Lung (tissue), 12 donors: ENCODE data around the gene ADAM22. TPM values are rescaled to one million over a fixed set of nuclear protein-coding genes. Genes with fewer than 3 reads are reported as not detected.

ENCODE experiments used
- ATAC-seq: fragments of 200-7000 bp; cut with Tn5 transposase; one replicate; pipeline ENCODE4 v1.9.1; 2020; ENCODE audit warnings: moderate number of reproducible peaks; ENCODE audit not compliant: insufficient read depth, low FRiP score
- DNase-seq, 3 donors: peaks; one replicate each; pipeline ENCODE4 v3.0.0-alpha.2; 2013 to 2017
- H3K27ac ChIP-seq, 2 donors: one replicate each; pipeline ENCODE4 v1.5.1; 2013; ENCODE audit warnings: mild to moderate bottlenecking in 2 of 2, moderate library complexity in 2 of 2, control low read depth in 1 of 2, inconsistent platforms in 1 of 2, low read depth in 1 of 2, low read length in 1 of 2
- H3K27me3 ChIP-seq, 3 donors: one replicate each; pipeline ENCODE4 v1.5.1; 2013; ENCODE audit warnings: low read length in 2 of 3; ENCODE audit not compliant: control insufficient read depth in 3 of 3, insufficient read depth in 3 of 3
- H3K36me3 ChIP-seq, 4 donors: one replicate each; pipeline ENCODE4 v1.5.1; 2013; ENCODE audit warnings: low read length in 4 of 4, mild to moderate bottlenecking in 1 of 4, moderate library complexity in 1 of 4; ENCODE audit not compliant: control insufficient read depth in 4 of 4, insufficient read depth in 4 of 4
- H3K4me1 ChIP-seq, 5 donors: one replicate each; pipeline ENCODE4 v1.5.1; 2013; ENCODE audit warnings: low read length in 5 of 5, mild to moderate bottlenecking in 2 of 5, moderate library complexity in 1 of 5; ENCODE audit not compliant: control insufficient read depth in 5 of 5, insufficient read depth in 5 of 5
- H3K4me3 ChIP-seq: one replicate; pipeline ENCODE4 v1.5.1; 2013; ENCODE audit warnings: mild to moderate bottlenecking, control low read depth, moderate library complexity
- H3K9ac ChIP-seq, 2 donors: one replicate each; pipeline ENCODE4 v1.5.1; 2013; ENCODE audit warnings: low read length in 2 of 2, control low read depth in 1 of 2; ENCODE audit not compliant: insufficient read depth in 1 of 2
- H3K9me3 ChIP-seq, 4 donors: one replicate each; pipeline ENCODE4 v1.5.1; 2013; ENCODE audit warnings: low read length in 3 of 4, mild to moderate bottlenecking in 1 of 4, moderate library complexity in 1 of 4; ENCODE audit not compliant: control insufficient read depth in 4 of 4, insufficient read depth in 3 of 4
- WGBS, 2 donors: extraction: QIAGEN DNeasy Blood & Tissue Kit; methylation state at CpG; one replicate each; pipeline ENCODE4 v1.1.7; 2013; 5-methylcytosine and 5-hydroxymethylcytosine counted together
- polyA plus RNA-seq, 2 donors: library from polyadenylated mRNA; stranded (reverse); fragments of 200-250 nt; gene quantifications; one replicate each; pipeline ENCODE4 v1.2.1, GENCODE V29; 2013
- total RNA-seq, 2 donors: library from RNA; depleted of rRNA in 1 of 2; stranded (reverse); fragments of >200 nt in 1 of 2; gene quantifications; one replicate each; pipeline ENCODE4 v1.2.1, GENCODE V29; 2014 to 2021
- TF ChIP-seq, protein P1 (sequence below): IDR thresholded peaks from 2 replicates; pipeline ENCODE4 v1.5.1; 2012; ENCODE audit warnings: mild to moderate bottlenecking; ENCODE audit errors: control extremely low read depth, extremely low read depth
- donor health status: control.
- donor health status: control.
- donor health status: Bipolar disorder and iron deficiency.
- donor health status: healthy.
- donor health status: DM: yes; HTN: yes; CAD: no.

Gene ADAM22
- total and polyA plus RNA-seq, 4 donors, result 0.13 to 17.7 (median 0.97) TPM

DNA sequence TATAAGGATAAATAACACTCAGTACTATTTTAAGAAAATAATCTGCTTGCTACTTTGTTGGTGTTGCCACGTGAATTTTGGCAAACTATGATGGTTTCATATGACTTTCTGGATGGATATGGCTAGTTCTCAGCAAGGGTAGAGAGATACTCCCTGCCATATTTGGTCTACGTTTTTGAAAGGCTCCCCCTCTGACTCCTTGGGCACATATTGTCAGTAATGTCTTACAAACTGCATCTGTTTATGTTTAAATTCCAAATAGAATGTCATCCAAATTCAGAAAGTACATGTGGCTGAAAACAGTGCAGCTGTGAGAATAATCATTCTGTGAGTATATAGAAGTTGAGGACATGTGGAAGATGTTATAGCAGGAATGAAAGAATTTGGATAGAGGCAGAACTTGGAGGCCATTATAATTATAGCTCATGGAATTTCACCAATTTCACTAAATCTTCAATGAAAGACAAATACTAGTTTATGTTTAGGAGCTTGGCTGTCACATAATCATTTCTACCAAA is 178.0 kb downstream of the ADAM22 start:
- H3K27me3 ChIP-seq, result no peaks in the 10 kb centered on the region
- no peak overlapping the region for H3K27ac ChIP-seq
- TF ChIP-seq, protein P1, sequence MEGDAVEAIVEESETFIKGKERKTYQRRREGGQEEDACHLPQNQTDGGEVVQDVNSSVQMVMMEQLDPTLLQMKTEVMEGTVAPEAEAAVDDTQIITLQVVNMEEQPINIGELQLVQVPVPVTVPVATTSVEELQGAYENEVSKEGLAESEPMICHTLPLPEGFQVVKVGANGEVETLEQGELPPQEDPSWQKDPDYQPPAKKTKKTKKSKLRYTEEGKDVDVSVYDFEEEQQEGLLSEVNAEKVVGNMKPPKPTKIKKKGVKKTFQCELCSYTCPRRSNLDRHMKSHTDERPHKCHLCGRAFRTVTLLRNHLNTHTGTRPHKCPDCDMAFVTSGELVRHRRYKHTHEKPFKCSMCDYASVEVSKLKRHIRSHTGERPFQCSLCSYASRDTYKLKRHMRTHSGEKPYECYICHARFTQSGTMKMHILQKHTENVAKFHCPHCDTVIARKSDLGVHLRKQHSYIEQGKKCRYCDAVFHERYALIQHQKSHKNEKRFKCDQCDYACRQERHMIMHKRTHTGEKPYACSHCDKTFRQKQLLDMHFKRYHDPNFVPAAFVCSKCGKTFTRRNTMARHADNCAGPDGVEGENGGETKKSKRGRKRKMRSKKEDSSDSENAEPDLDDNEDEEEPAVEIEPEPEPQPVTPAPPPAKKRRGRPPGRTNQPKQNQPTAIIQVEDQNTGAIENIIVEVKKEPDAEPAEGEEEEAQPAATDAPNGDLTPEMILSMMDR, result no peak
- H3K9ac ChIP-seq, result no peak overlapping the region
- H3K4me1 ChIP-seq, result peaks cover 0 to 47% (median 0%) of the 10 kb centered on the region in 5 donors
- peaks cover 0 to 2% (median 0%) of the 10 kb centered on the region in 4 donors for H3K36me3 ChIP-seq
- 57 to 72% methylated on average over 2 of the region's 2 CpGs for WGBS, 2 donors
- H3K9me3 ChIP-seq, result no peaks in the 10 kb centered on the region
- no peak for ATAC-seq
- H3K4me3 ChIP-seq, result no peak overlapping the region
- peak; percentile 71 to 97 (median 96) for DNase-seq

DNA sequence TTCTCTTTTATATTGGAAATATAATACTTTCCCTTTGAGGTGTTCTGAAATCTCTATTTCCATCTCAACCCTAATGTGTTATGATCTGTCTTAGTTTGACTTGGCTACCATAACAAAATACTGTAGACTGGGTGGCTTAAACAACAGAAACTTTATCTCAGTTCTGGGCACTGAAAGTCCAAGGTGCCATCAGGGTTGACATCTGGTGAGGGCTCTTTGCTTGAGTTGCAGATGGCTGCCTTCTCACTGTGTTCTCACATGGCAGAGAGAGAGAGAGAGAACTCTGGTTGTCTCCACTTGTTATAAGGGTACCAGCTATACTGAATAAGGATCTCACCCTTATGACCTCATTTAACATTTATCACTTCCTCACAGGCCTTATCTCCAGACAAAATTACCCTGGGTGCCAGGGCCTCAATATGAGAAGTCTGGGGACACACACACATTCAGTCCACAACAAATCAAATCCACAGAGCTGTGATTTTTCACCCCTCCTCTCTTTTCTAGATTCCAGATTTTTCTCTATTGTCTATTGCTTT is 181.3 kb downstream of the ADAM22 start:
- TF ChIP-seq, protein P1, result no peak

DNA sequence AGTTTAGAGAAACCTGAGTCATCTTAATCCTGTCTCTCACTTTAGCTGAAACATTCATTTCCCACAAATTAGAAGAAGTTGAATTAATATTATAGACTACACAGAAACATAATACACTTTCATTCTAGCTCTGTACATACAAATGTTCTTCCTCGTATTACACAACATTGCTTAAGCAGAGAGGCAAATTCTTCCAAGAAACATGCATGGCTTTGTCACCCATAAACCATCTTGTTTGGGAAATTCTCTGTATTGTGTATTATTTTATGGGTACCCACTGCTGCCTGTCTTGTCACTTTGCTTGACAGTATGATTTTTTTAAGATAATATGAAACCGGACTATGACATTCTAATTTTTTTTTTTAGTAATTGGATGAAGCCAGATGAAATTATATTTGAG is 181.8 kb downstream of the ADAM22 start:
- H3K4me3 ChIP-seq, result no peak overlapping the region
- no peaks in the 10 kb centered on the region for H3K27me3 ChIP-seq
- H3K9me3 ChIP-seq, result no peaks in the 10 kb centered on the region
- no peak overlapping the region for H3K9ac ChIP-seq
- ATAC-seq, result no peak
- peaks cover 0 to 53% (median 0%) of the 10 kb centered on the region in 5 donors for H3K4me1 ChIP-seq
- peak in 2 of 3 donors; percentile 37 to 54 for DNase-seq
- WGBS, 2 donors, result 84 to 85% methylated on average over 2 of the region's 2 CpGs
- H3K27ac ChIP-seq, result no peak overlapping the region
- no peaks in the 10 kb centered on the region for H3K36me3 ChIP-seq
- TF ChIP-seq, protein P1, result no peak

More for the DNA sequence above, 181.3 kb downstream of the ADAM22 start:
- ATAC-seq (no peak), DNase-seq (no peak)
- H3K4me1 ChIP-seq, result peaks cover 0 to 53% (median 0%) of the 10 kb centered on the region in 5 donors
- no peak overlapping the region for H3K4me3 ChIP-seq
- H3K27ac ChIP-seq, result no peak overlapping the region
- no peaks in the 10 kb centered on the region for H3K36me3 ChIP-seq
- no peak overlapping the region for H3K9ac ChIP-seq
- H3K9me3 ChIP-seq, result no peaks in the 10 kb centered on the region
- H3K27me3 ChIP-seq, result no peaks in the 10 kb centered on the region
